ENCODE measurements around the gene SYNJ1. TPM values are rescaled to one million over a fixed set of nuclear protein-coding genes. Genes with fewer than 3 reads are reported as not detected.
"Not testable (repeated sequence)": the region's sequence is repeated elsewhere in the genome, so short reads cannot be mapped to it uniquely, and the experiment has no call there.

The SYNJ1 gene
- total and polyA plus RNA-seq, 2 of the 13 experiments (the other 11 are each of a cell fraction or from before 2014, with no cell fraction given): 2.0 to 2.7 TPM

- POLR2A ChIA-PET: interaction anchor here (2.4 kb wide), 1 partner anchor 19 kb away, joined by 11 read pairs; the partner anchor contains the start of gene SYNJ1
- H3K79me2 ChIP-seq (ENCODE audit: insufficient read depth, low read length): peaks cover 3% of the 10 kb centered on the region
- FAIRE-seq: no peak
Measured at GRCh38 chr21:32747396-32747795, 19.6 kb upstream of the SYNJ1 start.

GRCh38 chr21:32746711-32747110 is 18.9 kb upstream of the SYNJ1 start:
- ATAC-seq; CTCF ChIA-PET (ENCODE audit: low intra/inter-chr PET ratio, low total read pairs); in situ Hi-C loops (cut with HindIII; ENCODE audit: extremely low pct_ligation_motif_present, low pct_unique_long_range_greater_than_20kb); intact Hi-C loops (cut with micrococcal nuclease; ENCODE audit: unreplicated experiment); BruUV-seq (replicated peaks); H3K9ac ChIP-seq (ENCODE audit: insufficient read depth, low read depth, low read length); H3K27me3 ChIP-seq (ENCODE audit: control insufficient read depth in 1 of 2, insufficient read depth in 2 of 2, low read length in 2 of 2); H3K9me3 ChIP-seq (ENCODE audit: low read length); H3K27ac ChIP-seq (ENCODE audit: extremely low read length, insufficient read depth, low read length); H4K20me1 ChIP-seq (ENCODE audit: insufficient read depth, low read length); FAIRE-seq; H3K4me2 ChIP-seq (ENCODE audit: low read depth, low read length); H3K79me2 ChIP-seq (ENCODE audit: insufficient read depth, low read length); H3K4me3 ChIP-seq (replicated peaks in 1 of 3; ENCODE audit: insufficient read depth in 1 of 3, low read depth in 2 of 3, low read length in 3 of 3); DNase-seq (ENCODE audit: low spot score); H2AFZ ChIP-seq (ENCODE audit: low read length): not testable (repeated sequence)
- Histone ChIP-seq H3K4me1 (ENCODE audit: insufficient read depth, low read length) (peaks cover 25% of the 10 kb centered on the region), H3K36me3 (replicated peaks in 1 of 2; ENCODE audit: control insufficient read depth in 1 of 2, insufficient read depth in 2 of 2, low read length in 2 of 2) (peaks cover 16 to 68% of the 10 kb centered on the region in 2 experiments; a peak in 4 of 5 replicates)
- 100% methylated on average over 3 of the region's 3 CpGs for WGBS (ENCODE audit: low lambda C conversion rate)
- POLR2A ChIA-PET: interaction anchor here (2.4 kb wide), 1 partner anchor 18 kb away, joined by 11 read pairs; the partner anchor contains the start of gene SYNJ1

More at GRCh38 chr21:32747396-32747795, 19.6 kb upstream of the SYNJ1 start:
- no peak overlapping the region for H3K4me3 ChIP-seq (replicated peaks in 1 of 3; ENCODE audit: insufficient read depth in 1 of 3, low read depth in 2 of 3, low read length in 3 of 3)
- no peak overlapping the region for H3K9ac ChIP-seq (ENCODE audit: insufficient read depth, low read depth, low read length)
- H3K4me2 ChIP-seq (ENCODE audit: low read depth, low read length): no peak overlapping the region
- H3K9me3 ChIP-seq (ENCODE audit: low read length): no peaks in the 10 kb centered on the region
- no peaks in the 10 kb centered on the region for H3K27me3 ChIP-seq (ENCODE audit: control insufficient read depth in 1 of 2, insufficient read depth in 2 of 2, low read length in 2 of 2)
- ATAC-seq (no peak), DNase-seq (ENCODE audit: low spot score) (no peak)
- no peaks in the 10 kb centered on the region for H4K20me1 ChIP-seq (ENCODE audit: insufficient read depth, low read length)
- intact Hi-C loops (cut with micrococcal nuclease; ENCODE audit: unreplicated experiment): no loop called here
- no peak overlapping the region for H2AFZ ChIP-seq (ENCODE audit: low read length)
- peaks cover 25% of the 10 kb centered on the region for H3K4me1 ChIP-seq (ENCODE audit: insufficient read depth, low read length)
- CTCF ChIA-PET (ENCODE audit: low intra/inter-chr PET ratio, low total read pairs): no interaction called here
- no TSS peak for BruUV-seq (replicated peaks)
- in situ Hi-C loops (cut with HindIII; ENCODE audit: extremely low pct_ligation_motif_present, low pct_unique_long_range_greater_than_20kb): no loop called here
- no peak overlapping the region for H3K27ac ChIP-seq (ENCODE audit: extremely low read length, insufficient read depth, low read length)
- 90% methylated on average over 1 of the region's 1 CpG for WGBS (ENCODE audit: low lambda C conversion rate)
- no peak for TF ChIP-seq ZUFSP (CRISPR knock-in tag; IDR thresholded peaks at IDR 0.05; ENCODE audit: borderline replicate concordance)
- peaks cover 12 to 65% of the 10 kb centered on the region in 2 experiments; a peak in 4 of 5 replicates for H3K36me3 ChIP-seq (replicated peaks in 1 of 2; ENCODE audit: control insufficient read depth in 1 of 2, insufficient read depth in 2 of 2, low read length in 2 of 2)
